ENCODE results near the gene PRKCE.
"Not testable (repeated sequence)": the region's sequence is repeated elsewhere in the genome, so short reads cannot be mapped to it uniquely, and the experiment has no call there.

The PRKCE gene

DNA sequence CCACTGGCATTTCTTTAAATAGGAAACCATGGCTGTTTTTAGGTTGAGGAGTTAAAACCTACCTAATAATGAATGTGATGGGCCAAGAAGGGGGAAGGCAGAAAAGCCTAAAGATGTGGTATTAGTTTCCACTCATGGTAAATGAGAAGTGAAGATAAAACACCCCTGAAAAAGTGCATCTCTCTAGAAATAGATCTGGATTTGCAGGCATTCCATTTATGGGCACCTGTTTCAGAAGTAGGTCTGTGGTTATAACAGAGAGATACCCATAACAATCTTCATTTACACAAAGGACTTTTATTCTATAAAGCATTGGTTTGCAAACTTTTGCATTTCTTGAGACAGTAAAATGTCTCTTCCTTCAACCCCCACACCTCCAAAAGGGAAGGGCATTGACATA is 62.1 kb downstream of the PRKCE start:
- Mint-ChIP-seq H3K4me1 (peaks cover 39% of the 10 kb centered on the region), H3K36me3 (peaks cover 15% of the 10 kb centered on the region), H3K27me3 (no peaks in the 10 kb centered on the region), H3K4me3 (no peak overlapping the region), H3K27ac (no peak overlapping the region), H3K9me3 (peaks cover 5% of the 10 kb centered on the region)
- ATAC-seq = peak; percentile 48

DNA sequence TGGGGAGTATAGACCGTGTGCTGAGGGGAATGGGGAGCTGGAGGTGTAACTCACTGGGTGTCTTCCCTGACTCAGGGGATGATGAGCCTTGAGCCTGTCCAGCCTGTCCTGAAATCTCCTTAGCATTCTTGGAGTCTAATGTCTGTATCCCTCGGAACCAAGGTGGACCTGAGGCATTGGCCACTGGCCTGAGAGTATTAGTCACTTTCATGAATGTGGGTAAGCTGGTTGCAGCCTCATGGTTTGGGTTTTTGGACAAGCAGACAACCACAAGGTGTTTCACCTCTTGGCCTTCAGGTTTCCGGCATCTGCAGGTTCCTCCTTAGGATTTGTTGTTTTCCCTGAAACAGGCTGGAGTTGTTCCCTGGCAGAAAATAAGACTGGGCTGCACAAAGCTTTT is 63.2 kb downstream of the PRKCE start:
- H3K36me3 Mint-ChIP-seq = peaks cover 12% of the 10 kb centered on the region
- H3K9me3 Mint-ChIP-seq = peaks cover 5% of the 10 kb centered on the region
- no peak overlapping the region for H3K4me3 Mint-ChIP-seq
- no peak for ATAC-seq
- peaks cover 43% of the 10 kb centered on the region for H3K4me1 Mint-ChIP-seq
- H3K27ac Mint-ChIP-seq = no peak overlapping the region
- H3K27me3 Mint-ChIP-seq = no peaks in the 10 kb centered on the region

DNA sequence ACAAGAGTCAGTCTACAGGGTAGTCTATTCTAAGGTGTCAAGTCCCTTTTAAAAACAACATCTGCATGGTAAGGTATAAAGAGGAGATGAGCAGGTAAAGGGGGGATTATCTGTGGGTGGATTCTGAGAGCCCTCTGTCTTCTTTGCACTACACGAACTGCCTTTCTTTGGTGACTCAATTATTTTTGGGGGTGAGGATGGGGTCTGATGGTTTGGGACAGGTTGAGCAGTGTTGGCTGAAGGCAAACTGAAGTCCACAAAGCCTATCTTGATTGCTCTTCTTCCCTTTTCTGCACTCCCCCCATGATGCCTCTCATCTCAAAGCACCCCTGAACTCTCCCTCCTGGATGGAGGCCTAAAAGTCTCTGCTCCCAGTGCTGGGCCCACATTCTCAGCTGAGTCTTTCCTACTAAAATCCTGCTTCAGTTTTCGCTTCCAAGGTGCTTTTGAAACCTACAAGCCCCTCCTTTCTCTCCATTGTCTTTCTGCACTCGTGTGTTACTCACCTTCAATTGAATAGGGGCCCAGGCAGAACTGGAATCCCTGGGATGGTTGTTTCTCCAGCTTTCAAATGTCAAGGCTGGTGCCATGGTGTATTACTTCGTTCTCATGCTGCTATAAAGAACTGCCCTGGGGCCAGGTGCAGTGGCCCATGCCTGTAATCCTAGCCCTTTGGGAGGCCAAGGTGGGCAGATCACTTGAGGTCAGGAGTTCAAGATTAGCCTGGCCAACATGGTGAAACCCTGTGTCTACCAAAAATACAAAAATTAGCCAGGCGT is 64.3 kb downstream of the PRKCE start:
- Mint-ChIP-seq H3K36me3 (peaks cover 12% of the 10 kb centered on the region), H3K27me3 (no peaks in the 10 kb centered on the region), H3K4me3 (no peak overlapping the region), H3K9me3 (peaks cover 5% of the 10 kb centered on the region), H3K27ac (peak overlapping the region; percentile 73), H3K4me1 (peaks cover 54% of the 10 kb centered on the region)
- ATAC-seq = no peak

DNA sequence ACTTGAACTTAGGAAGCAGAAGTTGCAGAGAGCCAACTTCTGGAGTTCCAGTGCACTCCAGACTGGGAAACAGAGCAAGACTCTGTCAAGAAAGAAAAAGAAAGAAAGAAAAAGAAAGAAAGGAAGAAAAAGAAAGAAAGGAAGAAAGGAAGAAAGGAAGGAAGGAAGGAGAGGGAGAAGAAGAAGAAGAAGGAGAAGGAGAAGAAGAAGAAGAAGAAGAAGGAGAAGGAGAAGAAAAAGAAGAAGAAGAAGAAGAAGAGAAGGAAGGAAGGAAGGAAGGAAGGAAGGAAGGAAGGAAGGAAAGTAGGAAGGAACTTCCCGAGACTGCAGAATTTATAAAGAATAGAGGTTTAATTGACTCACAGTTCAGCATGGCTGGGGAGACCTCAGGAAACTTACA is 65.0 kb downstream of the PRKCE start:
- Mint-ChIP-seq H3K27ac (peak overlapping the region; percentile 73), H3K4me1 (peaks cover 60% of the 10 kb centered on the region), H3K36me3 (peaks cover 16% of the 10 kb centered on the region)
- ATAC-seq, H3K4me3 Mint-ChIP-seq, H3K9me3 Mint-ChIP-seq, H3K27me3 Mint-ChIP-seq: not testable (repeated sequence)

DNA sequence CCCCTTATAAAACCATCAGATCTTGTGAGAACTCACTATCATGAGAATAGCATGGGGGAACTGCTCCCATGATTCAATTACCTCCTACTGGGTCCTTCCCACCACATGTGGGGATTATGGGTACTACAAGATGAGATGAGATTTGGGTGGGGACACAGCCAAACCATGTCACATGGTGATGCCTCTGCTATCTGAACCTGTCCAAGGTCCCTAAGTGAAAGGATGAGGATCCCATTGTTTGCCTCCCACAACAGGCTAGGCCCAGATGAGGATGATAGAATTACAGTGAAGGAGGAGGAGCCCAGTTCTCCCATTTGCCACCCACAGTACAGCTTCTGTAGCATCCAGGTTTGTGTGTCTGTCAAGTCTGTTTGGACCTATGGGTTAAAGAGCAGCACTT is 65.4 kb downstream of the PRKCE start:
- peak overlapping the region; percentile 73 for H3K27ac Mint-ChIP-seq
- no peak overlapping the region for H3K4me3 Mint-ChIP-seq
- ATAC-seq = no peak
- H3K27me3 Mint-ChIP-seq = no peaks in the 10 kb centered on the region
- H3K4me1 Mint-ChIP-seq = peaks cover 62% of the 10 kb centered on the region
- H3K9me3 Mint-ChIP-seq = peaks cover 5% of the 10 kb centered on the region
- peaks cover 17% of the 10 kb centered on the region for H3K36me3 Mint-ChIP-seq

DNA sequence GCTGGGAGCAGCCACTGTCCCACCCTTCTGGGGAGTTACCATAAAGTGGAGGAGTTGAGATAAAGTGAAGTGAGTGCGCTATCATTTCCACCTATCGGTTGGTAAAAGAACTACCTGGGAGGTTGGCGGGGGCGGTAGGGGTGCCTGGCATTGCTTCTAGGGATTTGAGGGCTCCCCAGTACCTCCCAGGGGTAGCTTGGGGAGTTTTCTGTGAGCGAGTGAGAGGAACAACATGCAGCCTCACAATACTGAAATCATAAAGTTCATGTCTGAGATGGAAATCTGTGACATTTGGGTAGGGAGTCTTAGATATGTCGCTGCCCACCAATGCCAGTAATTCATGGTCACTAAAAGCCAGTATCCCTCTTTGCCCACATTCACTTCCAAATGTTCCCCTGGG is 68.7 kb downstream of the PRKCE start:
- H3K9me3 Mint-ChIP-seq = peaks cover 5% of the 10 kb centered on the region
- peaks cover 17% of the 10 kb centered on the region for H3K36me3 Mint-ChIP-seq
- peaks cover 69% of the 10 kb centered on the region for H3K4me1 Mint-ChIP-seq
- ATAC-seq = peak; percentile 48
- H3K27me3 Mint-ChIP-seq = no peaks in the 10 kb centered on the region
- no peak overlapping the region for H3K4me3 Mint-ChIP-seq
- peak overlapping the region; percentile 76 for H3K27ac Mint-ChIP-seq

DNA sequence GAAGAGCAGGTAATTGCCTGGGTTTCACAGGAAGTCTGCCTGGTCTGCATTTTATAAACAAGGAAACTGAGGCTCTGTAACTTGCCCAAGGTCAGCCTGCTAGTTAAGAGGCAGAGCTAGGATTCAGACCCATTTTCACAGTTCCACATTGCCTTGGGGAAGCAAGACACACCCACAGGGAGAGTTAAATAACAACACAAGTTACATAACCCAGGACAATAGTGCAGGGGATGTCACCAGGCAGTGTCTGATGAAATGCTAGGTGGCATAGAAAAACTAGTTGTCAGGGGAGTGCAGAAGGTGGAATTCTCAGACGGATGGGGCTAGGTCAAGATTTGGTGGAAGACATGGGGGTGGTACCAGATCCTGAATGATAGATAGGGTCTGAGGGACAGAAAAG is 69.7 kb downstream of the PRKCE start:
- Mint-ChIP-seq H3K27me3 (no peaks in the 10 kb centered on the region), H3K36me3 (peaks cover 11% of the 10 kb centered on the region), H3K27ac (peak overlapping the region; percentile 76), H3K4me1 (peaks cover 70% of the 10 kb centered on the region), H3K9me3 (peaks cover 5% of the 10 kb centered on the region), H3K4me3 (no peak overlapping the region)
- ATAC-seq = no peak

DNA sequence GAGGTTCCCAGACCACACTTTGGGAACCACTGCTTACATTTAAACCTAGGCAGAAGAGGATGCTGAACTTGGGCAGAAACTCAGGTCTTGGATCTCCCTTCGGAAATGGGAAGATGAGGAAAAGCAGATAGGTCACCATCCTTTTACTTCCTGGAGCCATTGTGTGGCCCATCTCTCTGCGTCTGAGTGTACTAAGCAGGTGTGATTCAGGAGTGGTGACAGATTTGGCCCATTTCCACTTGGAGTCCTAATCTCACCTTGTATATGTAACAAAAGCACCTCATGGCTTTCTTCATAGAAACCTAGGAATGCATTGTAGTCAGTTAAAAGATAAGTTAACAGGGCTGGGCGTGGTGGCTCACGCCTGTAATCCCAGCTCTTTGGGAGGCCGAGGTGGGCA is 71.0 kb downstream of the PRKCE start:
- Mint-ChIP-seq H3K27me3 (no peaks in the 10 kb centered on the region), H3K4me3 (no peak overlapping the region), H3K9me3 (no peaks in the 10 kb centered on the region), H3K36me3 (peaks cover 5% of the 10 kb centered on the region), H3K4me1 (peaks cover 73% of the 10 kb centered on the region), H3K27ac (peak overlapping the region; percentile 94)
- ATAC-seq = no peak

DNA sequence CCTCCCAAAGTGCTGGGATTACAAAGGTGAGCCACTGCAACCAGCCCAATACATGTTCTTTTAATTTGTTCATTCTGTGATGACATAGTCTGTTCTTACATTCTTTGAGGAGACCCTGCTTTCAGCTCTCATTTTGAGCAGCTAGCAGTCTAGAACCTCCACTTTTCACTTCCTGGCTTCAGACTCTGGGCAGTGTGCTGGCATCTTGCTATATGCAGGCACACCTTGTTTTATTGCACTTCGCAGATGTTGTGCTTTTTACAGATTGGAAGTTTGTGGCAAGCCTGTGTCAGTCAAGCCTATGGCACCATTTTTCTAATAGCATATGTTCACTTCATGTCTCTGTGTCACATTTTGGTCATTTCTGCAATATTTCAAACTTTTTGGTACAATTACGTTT is 72.4 kb downstream of the PRKCE start:
- H3K27ac Mint-ChIP-seq = peak overlapping the region; percentile 94
- H3K4me1 Mint-ChIP-seq = peaks cover 87% of the 10 kb centered on the region

DNA sequence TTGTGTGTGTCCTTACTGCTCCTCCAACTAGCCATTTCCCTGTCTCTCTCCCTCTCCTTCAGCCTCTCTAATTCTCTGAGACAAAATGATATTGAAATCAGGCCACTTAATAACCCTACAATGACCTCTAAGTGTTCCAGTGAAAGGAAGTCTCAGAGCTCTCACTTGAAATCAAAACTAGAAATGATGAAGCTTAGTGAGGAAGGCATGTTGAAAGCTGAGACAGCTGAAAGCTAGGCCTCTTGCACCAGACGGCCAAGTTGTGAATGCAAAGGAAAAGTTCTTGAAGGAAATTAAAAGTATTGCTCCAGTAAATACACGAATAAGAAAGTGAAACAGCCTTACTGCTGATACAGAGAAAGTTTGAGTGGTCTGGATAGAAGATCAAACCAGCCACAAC is 72.9 kb downstream of the PRKCE start:
- Mint-ChIP-seq H3K27me3 (no peaks in the 10 kb centered on the region), H3K27ac (peak overlapping the region; percentile 94), H3K9me3 (no peaks in the 10 kb centered on the region), H3K4me3 (peak overlapping the region; percentile 44), H3K36me3 (peaks cover 5% of the 10 kb centered on the region), H3K4me1 (peaks cover 88% of the 10 kb centered on the region)
- no peak for ATAC-seq

More for the DNA sequence above, 72.4 kb downstream of the PRKCE start:
- peaks cover 5% of the 10 kb centered on the region for H3K36me3 Mint-ChIP-seq
- no peaks in the 10 kb centered on the region for H3K27me3 Mint-ChIP-seq
- H3K9me3 Mint-ChIP-seq = no peaks in the 10 kb centered on the region
- no peak for ATAC-seq
- H3K4me3 Mint-ChIP-seq = no peak overlapping the region

DNA sequence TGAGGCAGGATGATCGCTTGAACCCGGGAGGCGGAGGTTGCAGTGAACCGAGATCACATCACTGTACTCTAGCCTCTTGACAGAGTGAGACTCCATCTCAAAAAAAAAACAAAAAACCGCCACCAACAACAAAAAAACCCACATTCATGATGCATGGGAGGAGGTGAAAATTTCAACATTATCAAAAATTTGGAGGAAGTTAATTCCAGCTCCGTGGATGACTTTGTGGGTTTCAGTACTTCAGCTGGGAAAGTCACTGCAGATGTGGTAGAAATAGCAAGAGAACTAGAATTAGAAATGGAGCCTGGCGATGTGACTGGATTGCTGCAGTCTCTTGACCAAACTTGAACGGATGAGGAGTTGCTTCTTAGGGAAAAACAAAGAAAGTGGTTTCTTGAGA is 74.3 kb downstream of the PRKCE start:
- no peak for ATAC-seq
- H3K36me3 Mint-ChIP-seq = peaks cover 5% of the 10 kb centered on the region
- H3K27ac Mint-ChIP-seq = peak overlapping the region; percentile 94
- no peaks in the 10 kb centered on the region for H3K27me3 Mint-ChIP-seq
- no peak overlapping the region for H3K4me3 Mint-ChIP-seq
- H3K4me1 Mint-ChIP-seq = peaks cover 84% of the 10 kb centered on the region
- peaks cover under 1% of the 10 kb centered on the region for H3K9me3 Mint-ChIP-seq

DNA sequence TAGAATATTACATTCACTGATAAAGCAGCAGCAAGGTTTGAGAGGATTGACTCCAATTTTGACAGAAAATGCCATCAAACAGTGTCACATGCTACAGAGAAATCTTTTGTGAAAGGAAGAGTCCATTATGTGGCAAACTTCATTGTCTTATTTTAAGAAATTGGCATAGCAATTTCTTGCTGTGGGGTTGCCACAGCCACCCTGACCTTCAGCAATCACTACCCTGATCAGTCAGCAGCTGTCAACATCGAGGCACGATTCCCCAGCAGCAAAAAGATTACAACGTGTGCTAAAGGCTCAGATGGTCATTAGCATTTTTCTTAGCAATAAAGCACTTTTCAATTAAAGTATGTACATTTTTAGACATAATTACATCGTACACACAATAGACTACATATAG is 74.7 kb downstream of the PRKCE start:
- ATAC-seq = no peak
- peaks cover 84% of the 10 kb centered on the region for H3K4me1 Mint-ChIP-seq
- no peaks in the 10 kb centered on the region for H3K27me3 Mint-ChIP-seq
- H3K9me3 Mint-ChIP-seq = peaks cover 4% of the 10 kb centered on the region
- H3K4me3 Mint-ChIP-seq = no peak overlapping the region
- H3K27ac Mint-ChIP-seq = peak overlapping the region; percentile 94
- H3K36me3 Mint-ChIP-seq = peaks cover 3% of the 10 kb centered on the region

DNA sequence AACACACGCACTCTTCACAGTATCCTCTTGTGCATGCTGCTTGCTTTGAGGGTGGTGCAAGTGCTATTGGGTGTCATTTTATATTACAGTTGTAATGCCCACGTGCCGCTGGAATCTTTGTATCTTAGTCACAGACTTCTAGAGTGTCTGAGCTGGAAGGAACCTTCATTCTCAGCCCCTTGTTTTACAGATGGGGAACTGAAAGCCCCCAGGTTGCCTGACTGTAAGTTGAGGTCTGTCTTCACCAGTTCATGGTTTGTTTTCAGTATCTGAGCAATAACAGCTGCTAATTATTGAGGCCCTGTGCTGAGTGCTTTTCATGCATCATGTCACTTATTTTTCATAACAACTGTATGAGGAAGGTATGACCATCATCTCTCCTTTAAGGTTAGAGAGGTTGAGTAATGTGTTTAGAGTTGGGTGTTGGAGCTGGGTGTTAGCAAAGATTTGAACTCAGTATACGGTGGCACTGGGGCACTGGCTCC is 77.0 kb downstream of the PRKCE start:
- peaks cover 4% of the 10 kb centered on the region for H3K9me3 Mint-ChIP-seq
- peak; percentile 93 for ATAC-seq

DNA sequence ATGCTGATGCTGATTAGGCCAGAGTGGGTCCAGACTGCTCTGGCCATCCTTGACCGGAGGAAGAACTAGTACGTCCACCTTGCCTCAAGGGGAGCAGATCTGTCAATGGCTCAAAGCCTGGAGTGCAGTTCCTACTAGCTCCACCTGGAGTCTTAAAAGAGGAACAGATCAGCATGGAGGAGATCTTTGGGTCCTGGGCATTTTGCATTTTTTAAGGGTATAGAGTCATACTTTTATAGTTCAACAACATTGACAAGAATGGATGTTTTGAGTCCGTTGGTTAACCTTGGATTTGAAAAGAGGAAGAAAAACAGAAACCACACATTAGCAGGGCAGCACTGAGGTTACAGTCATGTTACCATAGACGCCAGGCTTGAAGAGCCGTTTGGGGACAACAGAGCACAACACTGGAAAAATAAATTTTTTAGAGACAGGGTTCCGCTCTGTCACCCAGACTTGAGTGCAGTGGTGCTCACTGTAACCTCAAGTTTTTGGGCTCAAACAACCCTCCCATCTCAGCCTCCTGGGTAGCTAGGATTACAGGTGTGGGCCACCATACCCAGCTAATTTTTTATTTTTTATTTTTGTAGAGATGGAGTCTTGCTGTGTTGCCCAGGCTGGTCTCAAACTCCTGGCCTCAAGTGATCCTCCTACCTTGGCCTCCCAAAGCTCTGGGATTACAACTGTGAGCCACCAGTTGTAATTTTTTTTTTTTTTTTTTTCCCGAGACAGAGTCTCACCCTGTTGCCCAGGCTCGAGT is 78.5 kb downstream of the PRKCE start:
- H3K4me3 Mint-ChIP-seq = peak overlapping the region; percentile 38
- H3K36me3 Mint-ChIP-seq = no peaks in the 10 kb centered on the region
- H3K9me3 Mint-ChIP-seq = peaks cover 4% of the 10 kb centered on the region
- H3K27ac Mint-ChIP-seq = peak overlapping the region; percentile 94
- peaks cover 60% of the 10 kb centered on the region for H3K4me1 Mint-ChIP-seq
- ATAC-seq = peak; percentile 87
- H3K27me3 Mint-ChIP-seq = no peaks in the 10 kb centered on the region

More for the DNA sequence above, 77.0 kb downstream of the PRKCE start:
- peaks cover 71% of the 10 kb centered on the region for H3K4me1 Mint-ChIP-seq
- H3K4me3 Mint-ChIP-seq = peak overlapping the region; percentile 42
- no peaks in the 10 kb centered on the region for H3K27me3 Mint-ChIP-seq
- H3K27ac Mint-ChIP-seq = peak overlapping the region; percentile 94
- no peaks in the 10 kb centered on the region for H3K36me3 Mint-ChIP-seq

DNA sequence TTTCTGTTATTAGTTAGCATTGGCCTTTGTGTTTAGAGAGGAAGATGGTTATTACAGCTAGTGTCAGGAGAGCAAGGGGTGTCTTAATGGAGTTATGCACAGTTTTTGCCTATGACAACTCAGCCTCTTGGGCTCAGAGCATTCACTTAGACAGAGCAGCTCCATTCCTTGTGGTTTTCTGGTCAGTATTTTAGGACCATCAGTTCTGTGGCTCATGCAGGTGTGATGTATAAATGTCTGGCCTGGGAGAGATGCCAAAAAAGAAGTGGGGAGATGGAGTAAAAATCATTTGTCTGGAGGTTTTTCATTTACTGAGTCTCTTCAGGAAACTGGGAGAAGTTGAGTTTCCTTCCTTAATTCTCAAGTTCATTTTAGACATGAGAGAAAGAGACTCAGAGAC is 79.7 kb downstream of the PRKCE start:
- Mint-ChIP-seq H3K36me3 (no peaks in the 10 kb centered on the region), H3K27me3 (no peaks in the 10 kb centered on the region), H3K27ac (peak overlapping the region; percentile 94), H3K9me3 (peaks cover 4% of the 10 kb centered on the region), H3K4me3 (no peak overlapping the region), H3K4me1 (peaks cover 54% of the 10 kb centered on the region)
- ATAC-seq = no peak

DNA sequence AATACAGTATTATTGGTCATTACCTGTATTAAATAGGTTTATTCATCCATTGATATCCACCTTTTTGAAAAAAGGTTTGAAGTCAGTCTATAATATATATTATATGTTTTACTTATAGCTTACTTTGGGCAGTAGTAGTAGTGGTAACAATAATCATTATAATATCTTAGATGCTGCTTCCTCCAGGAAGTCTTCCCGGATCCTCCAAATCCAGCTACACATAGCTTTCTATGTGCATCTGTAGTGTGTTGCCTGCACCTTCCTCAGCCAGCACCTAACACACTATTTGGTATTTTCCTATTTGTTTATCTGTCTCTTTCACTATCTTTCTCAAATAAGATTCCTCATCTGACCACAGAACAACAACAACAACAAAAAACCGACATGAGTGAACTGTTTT is 81.0 kb downstream of the PRKCE start:
- Mint-ChIP-seq H3K27me3 (no peaks in the 10 kb centered on the region), H3K4me1 (peaks cover 46% of the 10 kb centered on the region), H3K9me3 (peaks cover 4% of the 10 kb centered on the region), H3K27ac (no peak overlapping the region), H3K4me3 (no peak overlapping the region), H3K36me3 (peaks cover 3% of the 10 kb centered on the region)
- no peak for ATAC-seq

Measured in stimulated activated memory B cell treated with anti-CD40 and anti-IgM and Interleukin-4, amounts not matched to agents 10 μg/mL and 1 μg/mL and 100 μg/mL, for 72 hours (primary cell).